Loucy (cell line): ENCODE data around the gene QPCT.

ENCODE experiments used
- EZH2phosphoT487 ChIP-seq: fragments of 200-600 bp; IDR thresholded peaks from 2 replicates; pipeline ENCODE4 v1.6.1; 2018; ENCODE audit warnings: antibody characterized with exemption, mild to moderate bottlenecking, moderate library complexity, borderline replicate concordance
- TF ChIP-seq, protein P1 (sequence below): fragments of 200-600 bp; sonication (generic); conservative IDR thresholded peaks from 2 replicates; pipeline ENCODE4 v1.5.1; 2014; ENCODE audit warnings: mild to moderate bottlenecking, antibody characterized with exemption, low read length

DNA sequence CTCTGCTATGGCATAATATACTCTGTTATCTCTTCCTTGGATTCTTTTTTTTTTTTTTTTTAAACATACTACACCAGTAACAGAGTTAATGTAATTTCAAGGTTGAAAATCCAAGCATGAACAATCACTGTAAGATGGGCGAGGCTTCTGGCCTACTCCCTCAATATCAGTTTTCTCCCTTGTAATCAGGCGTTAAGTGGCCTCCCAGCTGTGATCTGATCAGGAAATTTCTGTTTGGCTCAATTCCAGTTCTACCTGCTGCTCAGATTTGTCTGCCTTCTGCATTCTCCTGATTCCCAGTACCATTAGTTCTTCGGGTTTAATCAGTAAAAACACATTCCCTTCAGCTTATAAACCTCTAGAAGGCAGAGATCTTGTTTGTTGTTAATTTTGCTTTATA, 38.4 kb upstream of the QPCT start:
- TF ChIP-seq, protein P1, sequence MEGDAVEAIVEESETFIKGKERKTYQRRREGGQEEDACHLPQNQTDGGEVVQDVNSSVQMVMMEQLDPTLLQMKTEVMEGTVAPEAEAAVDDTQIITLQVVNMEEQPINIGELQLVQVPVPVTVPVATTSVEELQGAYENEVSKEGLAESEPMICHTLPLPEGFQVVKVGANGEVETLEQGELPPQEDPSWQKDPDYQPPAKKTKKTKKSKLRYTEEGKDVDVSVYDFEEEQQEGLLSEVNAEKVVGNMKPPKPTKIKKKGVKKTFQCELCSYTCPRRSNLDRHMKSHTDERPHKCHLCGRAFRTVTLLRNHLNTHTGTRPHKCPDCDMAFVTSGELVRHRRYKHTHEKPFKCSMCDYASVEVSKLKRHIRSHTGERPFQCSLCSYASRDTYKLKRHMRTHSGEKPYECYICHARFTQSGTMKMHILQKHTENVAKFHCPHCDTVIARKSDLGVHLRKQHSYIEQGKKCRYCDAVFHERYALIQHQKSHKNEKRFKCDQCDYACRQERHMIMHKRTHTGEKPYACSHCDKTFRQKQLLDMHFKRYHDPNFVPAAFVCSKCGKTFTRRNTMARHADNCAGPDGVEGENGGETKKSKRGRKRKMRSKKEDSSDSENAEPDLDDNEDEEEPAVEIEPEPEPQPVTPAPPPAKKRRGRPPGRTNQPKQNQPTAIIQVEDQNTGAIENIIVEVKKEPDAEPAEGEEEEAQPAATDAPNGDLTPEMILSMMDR, result no peak
- no peak for TF ChIP-seq EZH2phosphoT487
